Ishikawa (cell line): ENCODE data around the gene ZCCHC8.

ENCODE experiments used
- CEBPB ChIP-seq: IDR thresholded peaks from 2 replicates; pipeline ENCODE4 v1.6.1; 2012
- CREB1 ChIP-seq: IDR thresholded peaks from 2 replicates; pipeline ENCODE4 v1.6.1; 2012; ENCODE audit warnings: low read depth
- EGR1 ChIP-seq: IDR thresholded peaks from 2 replicates; pipeline ENCODE4 v1.6.1; 2012
- EP300 ChIP-seq: IDR thresholded peaks from 2 replicates; pipeline ENCODE4 v1.6.1; 2012; ENCODE audit warnings: borderline replicate concordance
- FOXM1 ChIP-seq: IDR thresholded peaks from 2 replicates; pipeline ENCODE4 v1.6.1; 2012; ENCODE audit warnings: low read depth, borderline replicate concordance
- TAF1 ChIP-seq: IDR thresholded peaks from 2 replicates; pipeline ENCODE4 v1.6.1; 2012; ENCODE audit warnings: low read depth, mild to moderate bottlenecking
- TEAD4 ChIP-seq: IDR thresholded peaks from 2 replicates; pipeline ENCODE4 v1.6.1; 2012
- YY1 ChIP-seq: IDR thresholded peaks from 2 replicates; pipeline ENCODE4 v1.6.1; 2012; ENCODE audit warnings: low read depth
- ZBTB7A ChIP-seq: IDR thresholded peaks from 2 replicates; pipeline ENCODE4 v1.6.1; 2012; ENCODE audit warnings: low read depth
- TF ChIP-seq, protein P1 (sequence below): IDR thresholded peaks from 2 replicates; pipeline ENCODE4 v1.6.1; 2012; ENCODE audit warnings: low read depth, mild to moderate bottlenecking
- TF ChIP-seq, protein P2 (sequence below): IDR thresholded peaks from 2 replicates; pipeline ENCODE4 v1.6.1; 2012
- TF ChIP-seq, protein P3 (sequence below): IDR thresholded peaks from 2 replicates; pipeline ENCODE4 v1.6.1; 2012

DNA sequence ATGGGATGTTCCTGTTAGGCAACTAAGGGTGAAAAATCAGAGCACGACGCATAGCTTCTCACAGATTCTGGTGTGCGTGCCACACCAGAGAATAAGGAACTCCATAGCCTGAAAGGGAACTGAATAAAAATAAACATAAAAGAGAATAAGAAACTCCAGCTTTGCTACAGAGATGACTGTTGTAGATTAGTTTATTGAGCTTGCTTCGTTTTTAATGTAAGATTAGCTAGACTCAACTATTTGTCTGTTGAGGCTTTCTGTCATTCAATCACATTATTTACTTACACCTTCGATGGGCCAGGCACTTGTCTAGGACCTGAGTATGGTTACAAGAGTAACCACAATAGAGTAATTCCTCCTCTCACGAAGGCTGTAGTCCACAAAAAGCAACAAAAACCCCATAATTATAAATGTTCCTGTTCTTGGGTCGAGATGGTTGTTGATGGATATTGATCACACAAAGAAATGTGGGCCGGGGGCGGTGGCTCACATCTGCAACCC is 807 bp upstream of the ZCCHC8 start:
- TF ChIP-seq CEBPB: no peak
- no peak for TF ChIP-seq FOXM1
- TF ChIP-seq EGR1: no peak
- no peak for TF ChIP-seq TAF1
- TF ChIP-seq, protein P1, sequence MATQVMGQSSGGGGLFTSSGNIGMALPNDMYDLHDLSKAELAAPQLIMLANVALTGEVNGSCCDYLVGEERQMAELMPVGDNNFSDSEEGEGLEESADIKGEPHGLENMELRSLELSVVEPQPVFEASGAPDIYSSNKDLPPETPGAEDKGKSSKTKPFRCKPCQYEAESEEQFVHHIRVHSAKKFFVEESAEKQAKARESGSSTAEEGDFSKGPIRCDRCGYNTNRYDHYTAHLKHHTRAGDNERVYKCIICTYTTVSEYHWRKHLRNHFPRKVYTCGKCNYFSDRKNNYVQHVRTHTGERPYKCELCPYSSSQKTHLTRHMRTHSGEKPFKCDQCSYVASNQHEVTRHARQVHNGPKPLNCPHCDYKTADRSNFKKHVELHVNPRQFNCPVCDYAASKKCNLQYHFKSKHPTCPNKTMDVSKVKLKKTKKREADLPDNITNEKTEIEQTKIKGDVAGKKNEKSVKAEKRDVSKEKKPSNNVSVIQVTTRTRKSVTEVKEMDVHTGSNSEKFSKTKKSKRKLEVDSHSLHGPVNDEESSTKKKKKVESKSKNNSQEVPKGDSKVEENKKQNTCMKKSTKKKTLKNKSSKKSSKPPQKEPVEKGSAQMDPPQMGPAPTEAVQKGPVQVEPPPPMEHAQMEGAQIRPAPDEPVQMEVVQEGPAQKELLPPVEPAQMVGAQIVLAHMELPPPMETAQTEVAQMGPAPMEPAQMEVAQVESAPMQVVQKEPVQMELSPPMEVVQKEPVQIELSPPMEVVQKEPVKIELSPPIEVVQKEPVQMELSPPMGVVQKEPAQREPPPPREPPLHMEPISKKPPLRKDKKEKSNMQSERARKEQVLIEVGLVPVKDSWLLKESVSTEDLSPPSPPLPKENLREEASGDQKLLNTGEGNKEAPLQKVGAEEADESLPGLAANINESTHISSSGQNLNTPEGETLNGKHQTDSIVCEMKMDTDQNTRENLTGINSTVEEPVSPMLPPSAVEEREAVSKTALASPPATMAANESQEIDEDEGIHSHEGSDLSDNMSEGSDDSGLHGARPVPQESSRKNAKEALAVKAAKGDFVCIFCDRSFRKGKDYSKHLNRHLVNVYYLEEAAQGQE: no peak
- TF ChIP-seq, protein P2, sequence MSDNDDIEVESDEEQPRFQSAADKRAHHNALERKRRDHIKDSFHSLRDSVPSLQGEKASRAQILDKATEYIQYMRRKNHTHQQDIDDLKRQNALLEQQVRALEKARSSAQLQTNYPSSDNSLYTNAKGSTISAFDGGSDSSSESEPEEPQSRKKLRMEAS: no peak
- no peak for TF ChIP-seq ZBTB7A
- TF ChIP-seq YY1: no peak
- no peak for TF ChIP-seq CREB1
- no peak for TF ChIP-seq TEAD4
- TF ChIP-seq, protein P3, sequence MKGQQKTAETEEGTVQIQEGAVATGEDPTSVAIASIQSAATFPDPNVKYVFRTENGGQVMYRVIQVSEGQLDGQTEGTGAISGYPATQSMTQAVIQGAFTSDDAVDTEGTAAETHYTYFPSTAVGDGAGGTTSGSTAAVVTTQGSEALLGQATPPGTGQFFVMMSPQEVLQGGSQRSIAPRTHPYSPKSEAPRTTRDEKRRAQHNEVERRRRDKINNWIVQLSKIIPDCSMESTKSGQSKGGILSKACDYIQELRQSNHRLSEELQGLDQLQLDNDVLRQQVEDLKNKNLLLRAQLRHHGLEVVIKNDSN: no peak
- TF ChIP-seq EP300: no peak
